HK-2 (cell line): ENCODE measurements around the gene MTF1.

ENCODE experiments used
- DNase-seq: peaks from one replicate; pipeline ENCODE4 v3.0.0-alpha.2; 2018; ENCODE audit not compliant: unreplicated experiment

MTF1 gene

GRCh38 chr1:37868466-37868865 is 9.1 kb upstream of the MTF1 start:
- no peak for DNase-seq

DNA sequence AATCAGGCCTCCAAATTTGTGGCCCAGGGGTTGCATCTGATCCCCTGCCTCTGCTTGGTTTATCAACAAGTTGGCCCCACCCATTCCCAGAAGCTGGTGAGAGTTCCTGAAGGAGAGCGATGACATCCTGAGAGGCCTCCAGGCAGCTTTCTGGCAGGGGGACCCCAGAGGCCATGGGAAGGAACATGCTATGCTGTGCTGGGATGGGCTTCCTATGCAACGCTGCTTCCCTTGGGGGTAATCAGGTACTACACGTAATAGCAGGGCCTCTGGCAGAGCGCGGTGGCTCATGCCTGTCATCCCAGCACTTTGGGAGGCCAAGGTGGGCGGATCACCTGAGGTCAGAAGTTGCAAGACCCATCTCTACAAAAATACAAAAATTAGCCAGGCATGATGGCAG is 8.4 kb upstream of the MTF1 start:
- DNase-seq = no peak

DNA sequence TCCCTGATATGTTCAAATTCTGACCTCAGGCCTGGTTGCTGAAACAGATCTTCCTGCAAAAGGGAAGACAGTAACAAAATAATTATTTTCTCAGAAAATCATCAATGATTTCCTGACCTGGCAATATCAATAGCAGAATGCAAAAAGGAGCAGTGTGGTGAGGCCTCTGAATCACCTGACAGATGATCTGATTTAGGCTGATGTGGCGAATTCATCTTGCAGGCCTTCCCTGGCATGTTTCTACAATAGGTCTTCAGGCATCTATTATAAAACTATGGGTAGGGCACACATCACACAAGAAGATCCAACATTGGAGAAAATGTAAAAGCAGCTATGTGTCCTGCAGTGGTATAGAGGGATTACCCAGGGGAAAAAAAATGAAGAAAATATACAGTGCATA is 7.1 kb upstream of the MTF1 start:
- DNase-seq = no peak

DNA sequence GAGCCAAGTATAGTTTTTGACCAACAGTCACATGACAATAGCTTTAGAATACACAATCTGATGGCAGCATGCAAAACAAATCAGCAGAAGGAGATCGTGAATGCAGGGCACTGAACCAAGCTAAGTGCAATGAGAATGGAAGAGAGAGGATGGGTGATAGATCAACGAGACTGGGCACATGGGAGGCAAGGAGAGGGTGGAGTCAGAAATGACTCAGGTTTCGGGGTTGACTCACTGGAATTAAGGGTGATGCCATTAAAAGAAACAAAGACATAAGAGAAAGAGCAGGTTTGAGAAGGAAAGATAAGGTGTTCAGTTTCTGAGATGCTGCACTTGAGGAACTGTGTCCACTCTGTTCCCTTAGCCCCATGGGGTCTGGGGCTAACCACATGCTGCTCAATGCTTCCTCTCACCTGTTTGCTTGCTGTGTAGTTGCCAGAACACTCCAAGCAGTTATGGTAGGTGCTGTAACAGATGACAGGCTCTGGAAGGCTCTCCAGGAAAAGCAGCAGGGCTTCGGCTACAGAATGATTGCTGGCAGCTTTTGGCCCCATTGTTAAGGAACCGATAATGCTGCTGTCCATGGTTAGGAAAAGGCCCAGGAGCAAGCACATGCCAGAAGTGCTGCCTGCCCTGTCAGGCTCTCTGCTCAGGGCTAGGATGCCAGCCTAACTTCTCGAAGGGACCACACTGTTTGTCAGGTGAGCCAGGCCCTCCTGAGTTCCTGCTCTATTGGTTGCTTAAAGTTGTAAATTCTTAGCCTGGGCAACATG is 6.1 kb upstream of the MTF1 start:
- no peak for DNase-seq

GRCh38 chr1:37862330-37862729 is 2.9 kb upstream of the MTF1 start:
- no peak for DNase-seq

- no peak for DNase-seq
Observed at GRCh38 chr1:37861151-37861550, 1.8 kb upstream of the MTF1 start.

GRCh38 chr1:37860346-37860666 is 914 bp upstream of the MTF1 start:
- no peak for DNase-seq

- DNase-seq = peak; percentile 17
Observed at GRCh38 chr1:37858931-37859506, 373 bp downstream of the MTF1 start.

DNA sequence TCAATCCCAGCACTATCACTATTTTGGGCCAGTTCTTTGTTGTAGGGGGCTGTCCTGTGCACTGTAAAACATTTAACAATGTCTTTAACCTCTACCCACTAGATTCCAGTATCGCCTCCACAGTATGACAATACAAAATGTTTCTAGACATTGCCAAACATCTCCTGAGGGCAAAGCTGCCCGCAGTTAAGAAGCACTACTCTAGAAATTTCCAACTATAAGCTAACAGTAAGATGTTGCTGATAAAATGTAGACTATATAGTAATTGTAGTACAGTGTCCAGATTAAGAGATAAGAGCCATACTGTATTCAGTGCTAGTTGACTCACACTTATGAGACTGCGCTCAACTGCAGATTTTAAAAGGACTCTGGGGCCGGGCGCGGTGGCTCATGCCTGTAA is 5.0 kb downstream of the MTF1 start:
- no peak for DNase-seq

DNA sequence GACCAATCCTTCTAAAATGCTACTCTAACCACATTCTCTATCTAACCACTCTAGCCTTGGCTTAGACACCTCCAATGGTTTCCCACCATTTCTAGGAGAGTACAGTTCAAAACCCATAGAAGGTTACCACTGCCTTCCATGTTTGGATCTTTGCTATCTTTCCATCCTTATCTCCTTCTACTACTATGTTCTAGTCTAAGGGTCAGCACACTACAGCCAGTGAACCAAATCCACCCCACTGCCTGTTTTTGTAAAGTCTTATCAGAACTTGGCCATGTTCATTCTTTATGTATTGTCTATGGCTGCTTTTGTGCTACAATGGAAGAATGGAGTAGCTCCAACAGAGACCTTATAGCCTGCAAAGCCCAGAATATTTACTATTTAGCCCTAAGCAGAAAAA is 6.2 kb downstream of the MTF1 start:
- no peak for DNase-seq

DNA sequence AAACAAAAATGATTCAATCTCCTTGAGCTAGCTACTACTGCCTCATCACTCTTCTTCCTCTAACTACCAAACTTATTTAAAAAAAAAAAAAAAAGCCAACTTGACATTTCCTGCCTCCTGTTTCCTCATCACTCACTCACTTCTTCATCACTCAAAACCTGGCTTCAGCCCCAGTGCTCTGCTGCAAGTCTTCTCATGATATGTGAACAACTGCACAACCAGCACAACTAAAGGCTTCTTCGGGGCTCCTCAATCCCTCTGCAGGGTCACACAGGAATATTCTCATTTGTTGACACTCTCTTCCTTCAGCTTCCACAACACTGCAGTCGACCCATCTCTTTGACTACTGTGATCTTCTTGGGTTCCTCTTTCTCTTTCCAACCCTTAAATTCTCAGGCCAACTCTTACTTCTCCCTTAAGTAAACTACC is 7.6 kb downstream of the MTF1 start:
- no peak for DNase-seq

DNA sequence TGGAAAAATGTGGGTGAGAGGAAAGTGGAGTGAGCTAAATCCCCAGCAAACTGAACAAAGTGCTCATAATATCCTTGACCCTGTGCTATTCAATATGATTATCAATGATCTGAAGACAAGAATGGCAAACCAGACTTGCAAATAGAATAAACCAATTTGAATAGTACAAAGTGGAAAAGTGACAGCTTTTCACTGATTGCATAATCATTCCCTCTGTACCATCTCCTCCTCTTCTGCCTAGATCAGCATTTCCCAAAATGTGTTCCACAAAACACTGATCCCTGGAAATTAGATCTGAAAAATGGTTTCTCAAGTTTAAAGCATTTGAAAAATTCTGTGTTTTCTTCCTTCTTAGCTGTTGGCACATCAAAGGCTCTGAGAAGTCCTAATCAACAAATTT is 8.1 kb downstream of the MTF1 start:
- no peak for DNase-seq

- no peak for DNase-seq
Observed at GRCh38 chr1:37850352-37850955, 8.9 kb downstream of the MTF1 start.

DNA sequence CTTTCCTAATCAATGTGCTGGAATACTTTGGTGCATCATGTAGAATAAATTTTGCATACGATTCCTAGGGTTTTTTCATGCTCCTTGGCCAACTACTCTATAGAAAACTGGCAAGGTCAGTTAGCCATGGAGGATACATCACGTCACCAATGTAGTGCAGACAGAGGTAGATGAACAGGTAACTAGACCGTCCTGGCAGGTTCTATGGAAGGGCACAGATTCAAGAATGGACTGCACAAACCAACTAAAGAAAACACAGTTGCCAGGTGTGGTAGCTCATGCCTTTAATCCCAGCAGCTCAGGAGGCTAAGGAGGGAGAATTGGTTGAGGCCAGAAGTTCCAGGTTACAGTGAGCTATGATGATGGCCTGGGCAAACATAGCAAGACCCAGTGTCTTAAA is 9.9 kb downstream of the MTF1 start:
- DNase-seq = no peak

- no peak for DNase-seq
Observed at GRCh38 chr1:37846647-37847339, 12.6 kb downstream of the MTF1 start.

- DNase-seq = no peak
Observed at GRCh38 chr1:37845786-37846185, 13.6 kb downstream of the MTF1 start.

DNA sequence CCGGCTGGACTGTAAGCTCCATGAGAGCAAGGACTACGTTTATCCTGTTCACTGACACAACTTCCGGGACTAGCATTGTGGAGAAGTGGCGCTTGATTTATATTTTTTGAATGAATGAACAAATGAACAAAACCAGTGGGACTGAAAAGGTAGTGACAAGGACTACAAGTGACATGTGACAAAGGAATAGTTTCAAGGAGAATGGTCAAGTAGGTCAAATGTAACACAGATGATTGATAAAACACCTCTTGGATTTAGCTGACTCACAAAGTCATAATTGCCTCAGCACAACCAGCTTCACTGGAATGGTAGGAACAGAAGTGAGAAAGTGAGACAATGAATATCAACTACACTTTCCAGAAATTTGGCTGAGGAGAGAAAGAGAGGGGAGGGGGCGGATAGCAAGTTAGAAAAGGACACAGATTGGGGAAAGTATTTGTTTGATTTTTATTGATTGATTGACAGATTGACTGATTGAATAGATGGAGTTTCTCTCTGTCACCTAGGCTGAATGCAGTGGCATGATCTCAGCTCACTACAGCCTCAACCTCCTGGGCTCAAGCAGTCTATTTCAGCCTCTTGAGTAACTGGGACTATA is 14.2 kb downstream of the MTF1 start:
- no peak for DNase-seq

DNA sequence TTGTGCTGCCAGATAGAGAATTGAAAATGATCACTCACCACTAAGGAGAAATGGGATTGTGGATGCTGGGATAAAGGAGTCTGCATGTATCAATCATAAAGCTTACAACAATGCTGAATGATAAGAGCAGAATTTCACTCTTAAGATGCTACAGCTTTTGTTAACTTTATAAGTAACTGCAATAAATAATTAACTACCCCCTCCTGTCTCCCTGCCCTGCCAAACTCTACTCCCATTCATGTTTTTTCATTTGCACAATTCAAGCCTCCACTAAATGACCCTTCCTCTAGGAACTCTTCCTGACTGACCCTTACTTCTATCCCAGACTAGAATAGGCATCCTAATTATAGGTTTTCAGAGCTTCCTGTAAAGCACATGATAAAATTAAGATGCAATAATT is 14.9 kb downstream of the MTF1 start:
- DNase-seq = no peak

- DNase-seq = no peak
Observed at GRCh38 chr1:37841652-37842051, 17.7 kb downstream of the MTF1 start.

GRCh38 chr1:37840711-37841110 is 18.7 kb downstream of the MTF1 start:
- DNase-seq = no peak

GRCh38 chr1:37839676-37840075 is 19.7 kb downstream of the MTF1 start:
- DNase-seq = no peak

- no peak for DNase-seq
Observed at GRCh38 chr1:37836788-37837187, 22.6 kb downstream of the MTF1 start.

DNA sequence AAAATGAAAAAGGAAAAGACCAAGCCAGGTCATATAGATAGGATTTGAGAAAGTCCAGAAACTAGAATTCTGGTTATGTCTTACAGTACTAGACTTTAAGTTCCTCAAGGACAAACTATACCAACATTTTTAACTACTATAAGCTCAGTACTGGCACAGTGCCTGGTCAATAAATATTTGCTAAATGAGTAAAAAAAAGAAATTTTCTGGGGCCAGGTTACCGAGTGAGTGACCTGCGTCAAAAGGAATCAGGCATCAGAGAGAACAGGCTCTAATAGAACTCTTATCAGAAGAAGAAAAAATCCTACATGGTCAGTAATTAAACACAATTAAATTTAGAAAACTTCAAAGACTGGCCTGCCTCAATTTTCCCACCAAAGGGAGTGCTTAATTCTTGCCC is 27.6 kb downstream of the MTF1 start:
- no peak for DNase-seq
